ENCODE results near the gene ZBTB38. TPM values are rescaled to one million over a fixed set of nuclear protein-coding genes. Genes with fewer than 3 reads are reported as not detected.
A peak's percentile ranks its signal among the peaks of the same experiment; 100 is the strongest.

The ZBTB38 gene
- total RNA-seq, 4 donors from 2014 or later = 125 to 183 (median 149) TPM

- H3K4me1 ChIP-seq = peaks cover 0 to 13% of the 10 kb centered on the region in 2 donors
- peak overlapping the region; percentile 99 to 100 for H3K27ac ChIP-seq
- no peaks in the 10 kb centered on the region for H3K9me3 ChIP-seq
- H3K27me3 ChIP-seq = no peaks in the 10 kb centered on the region
- peak overlapping the region; percentile 47 to 62 for H3K4me3 ChIP-seq
- TF ChIP-seq POLR2A (IDR thresholded peaks at IDR 0.05) (no peak), CTCF (IDR thresholded peaks at IDR 0.05) (no peak)
- DNase-seq = no peak
- no peaks in the 10 kb centered on the region for H3K36me3 ChIP-seq
- intact Hi-C loops (cut with DNase I; ENCODE audit: low total_unique reads) = no loop called here
Measured at GRCh38 chr3:141403576-141403975, 35.3 kb downstream of the ZBTB38 start.

GRCh38 chr3:141405025-141405424 lies 36.7 kb downstream of the ZBTB38 start:
- peaks cover 5 to 13% of the 10 kb centered on the region in 2 donors for H3K4me1 ChIP-seq
- TF ChIP-seq POLR2A (IDR thresholded peaks at IDR 0.05) (no peak), CTCF (IDR thresholded peaks at IDR 0.05) (no peak)
- H3K27ac ChIP-seq = peak overlapping the region; percentile 99 to 100

GRCh38 chr3:141405591-141405990 lies 37.3 kb downstream of the ZBTB38 start:
- H3K27me3 ChIP-seq = no peaks in the 10 kb centered on the region
- no peaks in the 10 kb centered on the region for H3K9me3 ChIP-seq
- H3K4me3 ChIP-seq = no peak overlapping the region
- intact Hi-C loops (cut with DNase I; ENCODE audit: low total_unique reads) = no loop called here
- no peaks in the 10 kb centered on the region for H3K36me3 ChIP-seq
- peak overlapping the region; percentile 99 to 100 for H3K27ac ChIP-seq
- H3K4me1 ChIP-seq = peaks cover 11 to 12% of the 10 kb centered on the region in 2 donors
- no peak for DNase-seq
- TF ChIP-seq CTCF (IDR thresholded peaks at IDR 0.05) (no peak), POLR2A (IDR thresholded peaks at IDR 0.05) (no peak)

More at GRCh38 chr3:141405025-141405424, 36.7 kb downstream of the ZBTB38 start:
- Histone ChIP-seq H3K36me3 (no peaks in the 10 kb centered on the region), H3K9me3 (no peaks in the 10 kb centered on the region), H3K4me3 (no peak overlapping the region), H3K27me3 (no peaks in the 10 kb centered on the region)
- intact Hi-C loops (cut with DNase I; ENCODE audit: low total_unique reads) = no loop called here
- no peak for DNase-seq

GRCh38 chr3:141406265-141406664 lies 38.0 kb downstream of the ZBTB38 start:
- peak overlapping the region; percentile 99 to 100 for H3K27ac ChIP-seq
- intact Hi-C loops (cut with DNase I; ENCODE audit: low total_unique reads) = no loop called here
- no peak for TF ChIP-seq POLR2A (IDR thresholded peaks at IDR 0.05)
- no peak for TF ChIP-seq CTCF (IDR thresholded peaks at IDR 0.05)
- H3K36me3 ChIP-seq = no peaks in the 10 kb centered on the region
- peaks cover 10 to 11% of the 10 kb centered on the region in 2 donors for H3K4me1 ChIP-seq
- no peaks in the 10 kb centered on the region for H3K9me3 ChIP-seq
- DNase-seq = no peak
- no peaks in the 10 kb centered on the region for H3K27me3 ChIP-seq
- no peak overlapping the region for H3K4me3 ChIP-seq

- no peaks in the 10 kb centered on the region for H3K36me3 ChIP-seq
- H3K27me3 ChIP-seq = no peaks in the 10 kb centered on the region
- intact Hi-C loops (cut with DNase I; ENCODE audit: low total_unique reads) = no loop called here
- no peak for TF ChIP-seq CTCF (IDR thresholded peaks at IDR 0.05)
- TF ChIP-seq POLR2A (IDR thresholded peaks at IDR 0.05) = no peak
- H3K27ac ChIP-seq = peak overlapping the region; percentile 99 to 100
- H3K4me1 ChIP-seq = peaks cover 10 to 11% of the 10 kb centered on the region in 2 donors
- DNase-seq = peak; percentile 70 to 94
- no peak overlapping the region for H3K4me3 ChIP-seq
- H3K9me3 ChIP-seq = no peaks in the 10 kb centered on the region
Measured at GRCh38 chr3:141407047-141407446, 38.7 kb downstream of the ZBTB38 start.
